Loucy (cell line): ENCODE measurements around the gene COLEC11.

Experiments
- H2AFZ ChIP-seq: fragments of 200-600 bp; sonication (generic); 2 replicates; pipeline ENCODE4 v1.6.0; 2016; ENCODE audit warnings: antibody characterized with exemption, mild to moderate bottlenecking, low read length, moderate library complexity
- H3F3A ChIP-seq: fragments of 200-600 bp; 2 replicates; pipeline ENCODE4 v1.6.0; 2016; ENCODE audit warnings: antibody characterized with exemption, low read depth, mild to moderate bottlenecking
- H3K27me3 ChIP-seq: fragments of 200-600 bp; sonication (generic); 2 replicates; pipeline ENCODE4 v1.6.1; 2014; ENCODE audit warnings: low read length, mild to moderate bottlenecking; ENCODE audit not compliant: insufficient read depth, poor library complexity, severe bottlenecking
- H3K36me3 ChIP-seq: fragments of 200-600 bp; sonication (generic); 2 replicates; pipeline ENCODE4 v1.6.1; 2016; ENCODE audit warnings: low read length; ENCODE audit not compliant: insufficient read depth
- H3K4me1 ChIP-seq: fragments of 200-600 bp; sonication (generic); 2 replicates; pipeline ENCODE4 v1.5.1; 2014; ENCODE audit warnings: low read length, mild to moderate bottlenecking; ENCODE audit not compliant: insufficient read depth, poor library complexity, severe bottlenecking
- H3K4me2 ChIP-seq: fragments of 200-600 bp; sonication (generic); 2 replicates; pipeline ENCODE4 v1.6.0; 2014; ENCODE audit warnings: antibody characterized with exemption, low read length, low read depth, mild to moderate bottlenecking; ENCODE audit not compliant: poor library complexity, severe bottlenecking
- H3K4me3 ChIP-seq: fragments of 200-600 bp; sonication (generic); 2 replicates; pipeline ENCODE4 v1.5.1; 2014; ENCODE audit warnings: low read length, mild to moderate bottlenecking, mixed read lengths; ENCODE audit not compliant: poor library complexity, severe bottlenecking
- H3K79me2 ChIP-seq: fragments of 200-600 bp; sonication (generic); 2 replicates; pipeline ENCODE4 v1.6.1; 2014; ENCODE audit warnings: low read length; ENCODE audit not compliant: insufficient read depth
- H3K9ac ChIP-seq: fragments of 200-600 bp; sonication (generic); 2 replicates; pipeline ENCODE4 v1.6.0; 2014; ENCODE audit warnings: mild to moderate bottlenecking, low read depth, low read length, moderate library complexity; ENCODE audit not compliant: poor library complexity, severe bottlenecking
- H3K9me2 ChIP-seq: fragments of 200-600 bp; sonication (generic); replicated peaks from 2 replicates; pipeline ENCODE4 v1.6.1; 2016; ENCODE audit warnings: low read depth, low read length, mixed read lengths
- H3K9me3 ChIP-seq: fragments of 200-600 bp; sonication (generic); 2 replicates; pipeline ENCODE4 v1.6.1; 2014; ENCODE audit warnings: mild to moderate bottlenecking, antibody characterized with exemption, low read length, low read depth; ENCODE audit not compliant: insufficient read depth
- H4K20me1 ChIP-seq: fragments of 200-600 bp; sonication (generic); 2 replicates; pipeline ENCODE4 v1.6.0; 2014; ENCODE audit warnings: antibody characterized with exemption, low read length, mild to moderate bottlenecking; ENCODE audit not compliant: insufficient read depth, poor library complexity, severe bottlenecking
- CTCF ChIP-seq: fragments of 200-600 bp; sonication (generic); conservative IDR thresholded peaks from 2 replicates; pipeline ENCODE4 v1.5.1; 2014; ENCODE audit warnings: mild to moderate bottlenecking, antibody characterized with exemption, low read length
- EZH2phosphoT487 ChIP-seq: fragments of 200-600 bp; IDR thresholded peaks from 2 replicates; pipeline ENCODE4 v1.6.1; 2018; ENCODE audit warnings: antibody characterized with exemption, mild to moderate bottlenecking, moderate library complexity, borderline replicate concordance

The COLEC11 gene

GRCh38 chr2:3641181-3641580 is 46.3 kb downstream of the COLEC11 start:
- TF ChIP-seq CTCF (no peak), EZH2phosphoT487 (no peak)
- H3K36me3 ChIP-seq, result no peaks in the 10 kb centered on the region
- no peak overlapping the region for H3K4me2 ChIP-seq
- H3K4me1 ChIP-seq, result no peaks in the 10 kb centered on the region
- H4K20me1 ChIP-seq, result no peaks in the 10 kb centered on the region
- H3K9me2 ChIP-seq, result no peaks in the 10 kb centered on the region
- no peaks in the 10 kb centered on the region for H3K27me3 ChIP-seq
- no peak overlapping the region for H3K4me3 ChIP-seq
- no peaks in the 10 kb centered on the region for H3F3A ChIP-seq
- no peaks in the 10 kb centered on the region for H3K79me2 ChIP-seq
- no peak overlapping the region for H2AFZ ChIP-seq
- H3K9ac ChIP-seq, result no peak overlapping the region
- no peaks in the 10 kb centered on the region for H3K9me3 ChIP-seq

GRCh38 chr2:3641841-3642421 is 47.0 kb downstream of the COLEC11 start:
- H3K9ac ChIP-seq, result no peak overlapping the region

GRCh38 chr2:3642521-3643215 is 47.8 kb downstream of the COLEC11 start:
- no peaks in the 10 kb centered on the region for H3K79me2 ChIP-seq
- no peaks in the 10 kb centered on the region for H3K9me3 ChIP-seq
- H3K9ac ChIP-seq, result no peak overlapping the region
- TF ChIP-seq EZH2phosphoT487, result no peak
- TF ChIP-seq CTCF, result no peak
- no peaks in the 10 kb centered on the region for H3F3A ChIP-seq
- no peak overlapping the region for H3K4me3 ChIP-seq
- H4K20me1 ChIP-seq, result no peaks in the 10 kb centered on the region
- H3K4me1 ChIP-seq, result no peaks in the 10 kb centered on the region
- no peak overlapping the region for H3K4me2 ChIP-seq
- H3K36me3 ChIP-seq, result no peaks in the 10 kb centered on the region
- no peaks in the 10 kb centered on the region for H3K27me3 ChIP-seq
- H2AFZ ChIP-seq, result no peak overlapping the region
- H3K9me2 ChIP-seq, result no peaks in the 10 kb centered on the region

More at GRCh38 chr2:3641841-3642421, 47.0 kb downstream of the COLEC11 start:
- Histone ChIP-seq H3K4me3 (no peak overlapping the region), H3K27me3 (no peaks in the 10 kb centered on the region), H3F3A (no peaks in the 10 kb centered on the region), H3K36me3 (no peaks in the 10 kb centered on the region), H3K4me1 (no peaks in the 10 kb centered on the region), H3K79me2 (no peaks in the 10 kb centered on the region), H3K9me3 (no peaks in the 10 kb centered on the region), H2AFZ (no peak overlapping the region), H3K9me2 (no peaks in the 10 kb centered on the region), H3K4me2 (no peak overlapping the region), H4K20me1 (no peaks in the 10 kb centered on the region)
- TF ChIP-seq EZH2phosphoT487, result no peak
- no peak for TF ChIP-seq CTCF
